OCI-LY1 (cell line): ENCODE data around the gene TAOK1.

ENCODE experiments used
- H2AFZ ChIP-seq: fragments of 200-600 bp; sonication (generic), shearing (Covaris generic); 2 replicates; pipeline ENCODE4 v1.6.0; 2014; ENCODE audit warnings: antibody characterized with exemption, mild to moderate bottlenecking, low read length
- H3F3A ChIP-seq: fragments of 200-600 bp; sonication (generic), shearing (Covaris generic); 2 replicates; pipeline ENCODE4 v1.6.0; 2014; ENCODE audit warnings: mild to moderate bottlenecking, antibody characterized with exemption, low read length, moderate library complexity; ENCODE audit not compliant: insufficient read depth
- H3K27ac ChIP-seq: fragments of 200-600 bp; sonication (generic); 2 replicates; pipeline ENCODE4 v1.5.1; 2014; ENCODE audit warnings: low read length, mixed run types, mild to moderate bottlenecking, low read depth; ENCODE audit not compliant: poor library complexity, severe bottlenecking
- H3K27me3 ChIP-seq: fragments of 200-600 bp; sonication (generic); 2 replicates; pipeline ENCODE4 v1.6.0; 2014; ENCODE audit warnings: antibody characterized with exemption, mild to moderate bottlenecking, low read length, moderate library complexity; ENCODE audit not compliant: insufficient read depth
- H3K36me3 ChIP-seq: fragments of 200-600 bp; sonication (generic); 2 replicates; pipeline ENCODE4 v1.6.1; 2014; ENCODE audit warnings: mild to moderate bottlenecking, antibody characterized with exemption, low read length, moderate library complexity, mixed read lengths; ENCODE audit not compliant: insufficient read depth
- H3K4me1 ChIP-seq: fragments of 200-600 bp; sonication (generic); 2 replicates; pipeline ENCODE4 v1.5.1; 2014; ENCODE audit warnings: mild to moderate bottlenecking, low read length, moderate library complexity; ENCODE audit not compliant: insufficient read depth, severe bottlenecking
- H3K4me2 ChIP-seq: fragments of 200-600 bp; sonication (generic), shearing (Covaris generic); 2 replicates; pipeline ENCODE4 v1.6.1; 2014; ENCODE audit warnings: low read length
- H3K4me3 ChIP-seq: fragments of 200-600 bp; sonication (generic); 2 replicates; pipeline ENCODE4 v1.5.1; 2014; ENCODE audit warnings: low read length, low read depth, mild to moderate bottlenecking, mixed read lengths; ENCODE audit not compliant: poor library complexity, severe bottlenecking
- H3K79me2 ChIP-seq: fragments of 200-600 bp; shearing (Covaris generic); 2 replicates; pipeline ENCODE4 v1.6.1; 2016; ENCODE audit warnings: mixed run types, low read length, mixed read lengths; ENCODE audit not compliant: insufficient read depth
- H3K9ac ChIP-seq: fragments of 200-600 bp; sonication (generic), shearing (Covaris generic); 2 replicates; pipeline ENCODE4 v1.6.1; 2014; ENCODE audit warnings: mild to moderate bottlenecking, low read length, mixed read lengths
- H3K9me2 ChIP-seq: fragments of 200-600 bp; sonication (generic), shearing (Covaris generic); 2 replicates; pipeline ENCODE4 v1.6.1; 2014; ENCODE audit warnings: low read depth, mild to moderate bottlenecking, low read length, mixed read lengths
- H3K9me3 ChIP-seq: fragments of 200-600 bp; shearing (Covaris generic); 2 replicates; pipeline ENCODE4 v1.6.1; 2014; ENCODE audit warnings: low read length, mixed read lengths
- H4K20me1 ChIP-seq: fragments of 200-600 bp; sonication (generic), shearing (Covaris generic); 2 replicates; pipeline ENCODE4 v1.6.0; 2016; ENCODE audit warnings: mild to moderate bottlenecking, low read length; ENCODE audit not compliant: insufficient read depth
- EZH2 ChIP-seq: fragments of 200-600 bp; sonication (generic), shearing (Covaris generic); IDR thresholded peaks from 2 replicates; pipeline ENCODE4 v1.8.0; 2017; ENCODE audit warnings: borderline replicate concordance, mixed run types, mild to moderate bottlenecking, antibody characterized with exemption, low read length, moderate library complexity, mixed read lengths
- TF ChIP-seq, protein P1 (sequence below): fragments of 200-600 bp; sonication (generic), shearing (Covaris generic); IDR thresholded peaks from 2 replicates; pipeline ENCODE4 v1.5.1; 2017; ENCODE audit warnings: mild to moderate bottlenecking, antibody characterized with exemption, low read length, moderate library complexity, mixed read lengths

TAOK1 gene

DNA sequence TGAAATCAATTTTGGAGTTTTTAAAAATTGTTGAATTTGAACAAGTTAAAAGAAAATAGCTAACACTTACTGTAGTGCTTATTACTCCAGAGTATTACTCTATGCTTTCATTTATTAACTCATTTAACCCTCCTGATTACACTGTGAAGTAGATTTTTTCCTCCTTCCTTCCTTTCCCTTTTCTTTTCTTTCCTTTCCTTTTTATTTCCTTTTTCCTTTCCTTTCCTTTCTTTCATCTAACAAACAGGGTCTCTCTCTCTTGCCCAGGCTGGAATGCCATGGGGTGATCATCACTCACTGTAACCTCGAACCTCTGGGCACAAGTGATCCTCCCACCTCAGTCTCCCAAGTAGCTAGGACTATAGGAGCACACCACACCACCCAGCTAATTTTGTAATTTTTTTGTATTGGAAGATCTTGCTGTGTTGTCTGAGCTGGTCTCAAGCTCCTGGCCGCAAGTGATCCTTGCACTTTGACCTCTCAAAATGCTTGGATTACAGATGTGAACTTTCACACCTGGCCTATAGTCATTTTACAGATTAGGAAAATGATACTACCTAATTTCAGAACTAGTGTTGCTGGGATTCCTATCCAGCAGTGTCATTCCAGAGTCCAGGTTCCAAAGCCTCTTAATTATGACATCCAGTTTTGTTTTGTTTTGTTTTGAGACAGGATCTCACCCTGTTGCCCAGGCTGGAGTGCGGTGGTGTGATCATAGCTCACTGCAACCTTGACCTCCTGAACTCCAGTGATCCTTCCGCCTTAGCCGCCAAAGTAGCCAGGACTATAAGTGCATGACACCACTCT is 59.9 kb downstream of the TAOK1 start:
- Histone ChIP-seq H3K4me1 (peaks cover 32% of the 10 kb centered on the region), H3K4me2 (no peak overlapping the region), H3K79me2 (peaks cover 38% of the 10 kb centered on the region), H4K20me1 (no peaks in the 10 kb centered on the region), H3K27ac (no peak overlapping the region), H2AFZ (no peak overlapping the region), H3K36me3 (peaks cover 42% of the 10 kb centered on the region), H3K9me2 (no peaks in the 10 kb centered on the region), H3K9me3 (0 out of 2 replicates have a peak, but pooled peaks cover 4% of the 10 kb centered on the region), H3F3A (no peaks in the 10 kb centered on the region), H3K9ac (no peak overlapping the region), H3K27me3 (no peaks in the 10 kb centered on the region), H3K4me3 (no peak overlapping the region)
- TF ChIP-seq, protein P1, sequence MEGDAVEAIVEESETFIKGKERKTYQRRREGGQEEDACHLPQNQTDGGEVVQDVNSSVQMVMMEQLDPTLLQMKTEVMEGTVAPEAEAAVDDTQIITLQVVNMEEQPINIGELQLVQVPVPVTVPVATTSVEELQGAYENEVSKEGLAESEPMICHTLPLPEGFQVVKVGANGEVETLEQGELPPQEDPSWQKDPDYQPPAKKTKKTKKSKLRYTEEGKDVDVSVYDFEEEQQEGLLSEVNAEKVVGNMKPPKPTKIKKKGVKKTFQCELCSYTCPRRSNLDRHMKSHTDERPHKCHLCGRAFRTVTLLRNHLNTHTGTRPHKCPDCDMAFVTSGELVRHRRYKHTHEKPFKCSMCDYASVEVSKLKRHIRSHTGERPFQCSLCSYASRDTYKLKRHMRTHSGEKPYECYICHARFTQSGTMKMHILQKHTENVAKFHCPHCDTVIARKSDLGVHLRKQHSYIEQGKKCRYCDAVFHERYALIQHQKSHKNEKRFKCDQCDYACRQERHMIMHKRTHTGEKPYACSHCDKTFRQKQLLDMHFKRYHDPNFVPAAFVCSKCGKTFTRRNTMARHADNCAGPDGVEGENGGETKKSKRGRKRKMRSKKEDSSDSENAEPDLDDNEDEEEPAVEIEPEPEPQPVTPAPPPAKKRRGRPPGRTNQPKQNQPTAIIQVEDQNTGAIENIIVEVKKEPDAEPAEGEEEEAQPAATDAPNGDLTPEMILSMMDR, result no peak
- TF ChIP-seq EZH2, result no peak

DNA sequence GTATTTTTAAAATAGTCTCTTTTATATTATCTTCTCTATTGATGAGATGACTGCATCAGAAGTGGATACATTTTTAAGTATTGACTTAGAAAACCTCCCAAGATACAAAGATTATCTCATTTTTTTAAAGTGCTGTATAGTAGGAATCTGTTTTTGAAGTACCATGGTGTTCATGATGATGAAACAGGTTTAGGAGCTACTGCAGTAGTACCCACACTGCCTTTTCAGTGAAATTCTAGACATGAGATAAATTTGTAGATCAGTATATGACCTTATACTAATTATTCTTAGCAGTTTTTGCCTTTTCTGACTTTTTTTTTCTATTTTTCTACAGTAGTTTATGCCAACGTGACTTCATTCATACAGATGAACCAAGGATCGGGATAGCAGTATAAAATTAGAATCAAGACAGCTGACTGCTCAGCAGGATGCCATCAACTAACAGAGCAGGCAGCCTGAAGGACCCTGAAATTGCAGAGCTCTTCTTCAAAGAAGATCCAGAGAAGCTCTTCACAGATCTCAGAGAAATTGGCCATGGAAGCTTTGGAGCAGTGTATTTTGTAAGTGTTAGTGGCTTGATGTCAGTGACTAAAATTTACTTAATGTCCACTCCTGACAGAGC is 61.1 kb downstream of the TAOK1 start:
- peaks cover 48% of the 10 kb centered on the region for H3K36me3 ChIP-seq
- TF ChIP-seq, protein P1, result no peak
- TF ChIP-seq EZH2, result no peak
- no peak overlapping the region for H3K27ac ChIP-seq
- H3K4me2 ChIP-seq, result no peak overlapping the region
- H3K4me1 ChIP-seq, result peaks cover 21% of the 10 kb centered on the region
- H3K9ac ChIP-seq, result no peak overlapping the region
- H3K9me3 ChIP-seq, result 0 out of 2 replicates have a peak, but pooled peaks cover 4% of the 10 kb centered on the region
- no peaks in the 10 kb centered on the region for H4K20me1 ChIP-seq
- H3K79me2 ChIP-seq, result peaks cover 27% of the 10 kb centered on the region
- no peaks in the 10 kb centered on the region for H3K9me2 ChIP-seq
- H2AFZ ChIP-seq, result no peak overlapping the region
- no peak overlapping the region for H3K4me3 ChIP-seq
- H3K27me3 ChIP-seq, result no peaks in the 10 kb centered on the region
- H3F3A ChIP-seq, result no peaks in the 10 kb centered on the region

DNA sequence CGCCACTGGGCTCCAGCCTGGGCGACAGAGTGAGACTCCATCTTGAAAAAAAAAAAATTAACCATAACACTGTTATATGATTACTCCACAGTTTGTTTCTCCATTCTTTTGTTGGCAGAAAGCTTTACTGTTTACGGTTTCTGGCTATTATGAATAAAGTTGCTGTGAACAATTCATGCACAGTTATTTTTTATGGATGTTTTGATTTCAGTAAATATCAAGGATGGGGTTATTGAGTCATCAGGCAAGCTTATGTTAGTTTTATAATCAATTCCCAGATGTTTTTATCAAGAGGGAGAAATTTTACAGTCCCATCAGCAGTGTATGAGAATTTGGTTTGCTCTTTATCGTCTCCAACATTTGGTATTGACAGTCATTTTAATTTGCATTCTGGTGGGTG is 67.9 kb downstream of the TAOK1 start:
- H3K4me3 ChIP-seq, result no peak overlapping the region
- H3K9me3 ChIP-seq, result 0 out of 2 replicates have a peak, but pooled peaks cover 4% of the 10 kb centered on the region
- no peak overlapping the region for H3K27ac ChIP-seq
- H3K36me3 ChIP-seq, result peaks cover 26% of the 10 kb centered on the region
- 0 out of 2 replicates have a peak, but pooled peaks cover 2% of the 10 kb centered on the region for H4K20me1 ChIP-seq
- no peak overlapping the region for H2AFZ ChIP-seq
- H3K9me2 ChIP-seq, result no peaks in the 10 kb centered on the region
- H3K4me2 ChIP-seq, result no peak overlapping the region
- H3K4me1 ChIP-seq, result no peaks in the 10 kb centered on the region
- TF ChIP-seq, protein P1, result no peak
- TF ChIP-seq EZH2, result no peak
- 0 out of 2 replicates have a peak, but pooled peaks cover 16% of the 10 kb centered on the region for H3K79me2 ChIP-seq
- no peaks in the 10 kb centered on the region for H3K27me3 ChIP-seq
- H3F3A ChIP-seq, result no peaks in the 10 kb centered on the region
- H3K9ac ChIP-seq, result no peak overlapping the region
